HG02870 (cell line): Measurements from ENCODE around the gene INSR.
A peak's percentile ranks its signal among the peaks of the same experiment; 100 is the strongest.

Source experiments
- ATAC-seq: cut with Tn5 transposase; IDR thresholded peaks from one replicate; pipeline ENCODE4 v1.9.1; 2021; ENCODE audit warnings: mild to moderate bottlenecking, moderate library complexity; ENCODE audit not compliant: unreplicated experiment

The INSR gene

GRCh38 chr19:7197760-7198696 lies 96.2 kb downstream of the INSR start:
- peak; percentile 62 for ATAC-seq

DNA sequence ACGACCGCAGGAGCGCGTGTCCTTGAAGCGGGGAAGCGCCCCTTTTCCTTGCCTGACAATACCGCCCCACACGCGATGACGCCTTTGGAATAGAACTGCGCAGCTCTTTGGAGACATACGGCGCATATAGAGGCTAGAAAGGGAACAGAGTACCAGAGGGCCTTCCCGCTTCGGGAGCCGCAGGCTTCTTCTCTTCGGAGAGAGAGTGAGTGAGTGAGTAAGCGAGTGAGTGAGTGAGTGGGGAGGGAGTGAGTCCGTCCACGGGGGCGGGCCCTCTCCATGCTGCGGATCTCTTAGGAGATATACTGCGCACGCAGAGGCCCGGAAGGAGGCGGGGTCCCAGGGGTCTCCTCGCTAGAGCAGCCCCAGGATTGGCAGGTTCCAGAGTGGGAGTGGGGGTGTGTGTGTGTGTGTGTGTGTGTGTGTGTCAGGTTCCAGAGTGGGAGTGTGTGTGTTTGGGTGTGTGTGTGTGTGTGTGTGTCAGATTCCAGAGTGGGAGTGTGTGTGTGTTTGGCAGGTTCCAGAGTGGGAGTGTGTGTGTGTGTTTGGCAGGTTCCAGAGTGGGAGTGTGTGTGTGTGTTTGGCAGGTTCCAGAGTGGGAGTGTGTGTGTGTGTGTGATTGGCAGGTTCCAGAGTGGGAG lies 97.0 kb downstream of the INSR start:
- ATAC-seq: peak; percentile 56

DNA sequence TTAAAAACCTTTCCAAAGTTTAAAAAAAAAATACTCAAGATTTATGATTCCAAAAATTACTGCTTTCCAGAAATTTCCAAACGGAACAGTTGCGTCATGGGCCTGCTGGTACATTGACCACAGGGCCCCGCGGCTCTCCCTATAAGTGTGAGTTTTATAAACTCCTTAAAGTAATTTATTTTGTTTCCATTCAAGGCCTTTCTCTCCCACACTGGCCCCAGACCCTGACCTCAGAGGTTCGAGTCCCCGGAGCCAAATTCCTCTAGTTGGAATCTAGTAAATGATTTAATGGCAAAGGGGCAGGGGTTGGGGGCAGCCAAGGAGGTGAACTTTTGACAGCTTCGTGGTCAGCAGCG lies 97.5 kb downstream of the INSR start:
- ATAC-seq: no peak

- ATAC-seq: no peak
Observed at GRCh38 chr19:7195046-7195445, 99.2 kb downstream of the INSR start.

- no peak for ATAC-seq
Observed at GRCh38 chr19:7194566-7194965, 99.6 kb downstream of the INSR start.

DNA sequence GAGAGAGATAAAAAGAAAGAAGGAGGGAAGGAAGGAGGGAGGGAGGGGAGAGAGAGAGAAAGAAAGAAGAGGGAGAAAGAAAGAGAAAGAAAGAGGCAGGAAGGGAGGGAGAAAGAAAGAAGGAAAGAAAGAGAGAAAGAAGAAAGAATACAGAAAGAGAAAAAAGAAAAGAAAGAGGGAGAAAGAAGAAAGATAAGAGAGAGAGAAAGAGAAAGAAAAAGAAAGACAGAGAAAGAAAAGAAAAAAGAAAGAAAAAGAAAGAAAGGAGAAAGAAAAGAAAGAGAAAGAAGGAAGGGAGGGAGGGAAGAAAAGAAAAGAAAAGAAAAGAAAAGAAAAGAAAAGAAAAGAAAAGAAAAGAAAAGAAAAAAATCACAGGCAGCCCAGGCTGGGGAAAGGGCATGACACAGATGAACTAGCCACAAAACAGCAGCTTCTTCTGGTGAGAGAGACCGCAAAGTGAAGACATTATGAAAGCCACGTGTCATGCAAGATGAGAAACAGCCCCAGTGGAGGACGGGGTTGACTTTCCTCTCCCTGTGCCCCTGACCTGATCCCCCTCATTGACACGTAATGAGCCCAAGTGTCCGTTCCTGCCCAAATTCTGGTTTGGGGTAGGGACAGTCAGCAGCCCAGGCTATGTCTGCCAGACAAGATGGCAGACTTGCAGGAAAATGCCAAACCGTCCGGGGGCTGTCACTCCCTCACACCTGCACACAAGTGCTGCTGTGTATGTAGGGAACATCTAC lies 102.1 kb downstream of the INSR start:
- no peak for ATAC-seq

DNA sequence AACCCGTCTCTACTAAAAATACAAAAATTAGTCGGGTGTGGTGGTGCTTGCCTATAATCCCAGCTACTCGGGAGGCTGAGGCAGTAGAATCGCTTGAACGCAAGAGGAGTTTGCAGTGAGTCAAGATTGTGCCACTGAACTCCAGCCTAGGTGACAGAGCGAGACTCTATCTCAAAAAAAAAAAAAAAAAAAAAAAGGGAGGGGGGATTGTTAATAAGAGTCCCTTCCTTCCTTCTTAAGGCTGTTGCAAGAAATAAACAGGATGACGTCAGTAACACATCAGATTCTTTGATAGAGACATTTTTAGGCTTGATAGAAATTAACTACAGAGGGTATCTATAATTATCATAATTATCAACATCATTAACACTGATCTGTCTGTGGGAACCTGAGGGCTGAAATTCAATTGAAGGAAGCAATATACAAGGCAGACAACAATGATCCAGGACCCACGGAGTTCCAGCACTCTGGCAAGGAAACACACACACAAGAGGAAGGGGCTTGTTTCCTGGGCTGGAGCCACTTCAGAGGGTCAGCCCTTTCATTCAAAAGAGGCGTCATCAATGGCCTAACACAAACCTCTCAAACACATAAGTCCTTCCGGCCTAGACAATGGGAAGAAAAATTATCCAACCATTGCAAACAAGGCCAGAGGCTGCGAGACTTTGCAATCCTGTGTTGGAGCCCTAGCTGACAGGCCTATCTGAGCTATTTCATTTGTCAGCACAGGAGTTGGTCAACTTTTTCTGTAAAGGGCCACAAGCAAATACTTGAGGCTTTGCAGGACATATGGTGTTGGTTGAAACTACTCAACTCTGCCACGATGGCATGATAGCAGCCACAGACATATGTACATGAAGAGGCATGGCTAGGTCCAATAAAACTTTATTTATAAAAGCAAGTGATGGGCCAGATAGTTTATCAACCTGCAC lies 105.2 kb downstream of the INSR start:
- ATAC-seq: no peak

DNA sequence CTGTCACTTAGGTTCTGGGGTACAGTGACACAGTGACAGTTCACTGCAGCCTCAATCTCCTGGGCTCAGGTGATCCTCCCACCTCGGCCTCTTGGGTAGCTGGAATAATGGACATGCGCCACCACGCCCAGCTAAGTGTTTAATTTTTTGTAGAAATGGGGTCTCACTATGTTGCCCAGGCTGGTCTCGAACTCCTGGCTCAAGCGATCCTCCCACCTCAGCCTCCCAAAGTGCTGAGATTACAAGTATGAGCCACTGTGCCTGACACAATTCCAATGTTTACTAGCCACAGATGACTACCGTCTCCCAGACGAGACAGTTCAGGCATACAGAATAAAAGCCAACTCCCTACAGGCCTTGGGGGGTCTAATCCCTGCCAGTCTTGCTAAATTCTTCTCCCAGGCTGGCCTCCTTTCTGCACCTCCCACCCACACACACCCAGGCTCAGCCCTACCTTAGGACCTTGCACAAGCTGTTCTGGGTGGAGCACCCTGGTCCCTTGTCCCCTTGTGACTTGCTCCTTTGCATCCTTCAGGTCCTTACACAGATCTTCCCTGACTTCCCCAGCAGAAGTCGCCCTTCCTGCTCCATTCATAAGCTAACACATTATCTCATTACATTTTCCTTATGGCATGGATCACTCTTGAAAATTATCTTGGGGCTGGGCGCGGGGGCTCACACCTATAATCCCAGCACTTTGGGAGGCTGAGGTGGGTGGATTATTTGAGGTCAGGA lies 106.4 kb downstream of the INSR start:
- no peak for ATAC-seq

GRCh38 chr19:7182489-7182888 lies 111.7 kb downstream of the INSR start:
- no peak for ATAC-seq

- ATAC-seq: no peak
Observed at GRCh38 chr19:7179917-7180306, 114.3 kb downstream of the INSR start.

DNA sequence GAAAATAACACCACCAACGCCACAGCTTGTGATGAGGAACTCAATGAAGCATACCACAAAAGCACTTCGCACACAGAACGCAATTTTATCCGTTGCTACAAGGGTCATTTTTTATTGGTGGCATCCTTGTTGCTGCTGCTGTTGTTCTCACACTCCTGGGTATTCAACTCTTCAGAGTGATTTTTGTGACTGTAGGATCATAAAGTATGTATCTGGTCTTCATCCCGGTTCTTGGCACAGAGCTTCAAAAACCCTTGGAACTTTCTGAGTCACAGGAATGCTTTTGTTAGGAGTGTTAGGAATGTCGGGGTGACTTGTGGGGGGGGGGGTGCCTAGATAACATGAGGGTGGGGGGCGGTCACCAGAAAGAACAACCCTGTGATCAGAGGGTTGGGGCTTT lies 116.3 kb downstream of the INSR start:
- ATAC-seq: no peak

DNA sequence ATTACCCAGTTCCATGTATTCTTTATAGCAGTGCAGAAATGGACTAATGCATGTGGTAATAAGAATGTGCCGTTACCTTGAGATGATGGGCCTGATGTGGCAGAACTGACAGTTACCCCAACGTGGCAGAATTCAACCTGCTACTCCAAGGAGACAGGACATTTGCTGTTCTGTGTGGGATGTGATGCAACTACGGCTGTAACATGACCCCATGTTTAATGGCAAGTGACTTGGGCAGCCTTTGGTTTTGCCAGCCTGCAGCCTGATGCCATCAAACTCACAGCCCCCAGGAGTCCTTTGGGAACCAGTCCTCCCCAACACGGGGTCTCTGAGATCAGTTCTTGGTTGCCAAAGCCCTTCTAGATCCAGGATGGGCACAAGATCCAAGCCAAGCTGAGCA lies 117.4 kb downstream of the INSR start:
- no peak for ATAC-seq

GRCh38 chr19:7172794-7173193 lies 121.4 kb downstream of the INSR start:
- ATAC-seq: no peak

DNA sequence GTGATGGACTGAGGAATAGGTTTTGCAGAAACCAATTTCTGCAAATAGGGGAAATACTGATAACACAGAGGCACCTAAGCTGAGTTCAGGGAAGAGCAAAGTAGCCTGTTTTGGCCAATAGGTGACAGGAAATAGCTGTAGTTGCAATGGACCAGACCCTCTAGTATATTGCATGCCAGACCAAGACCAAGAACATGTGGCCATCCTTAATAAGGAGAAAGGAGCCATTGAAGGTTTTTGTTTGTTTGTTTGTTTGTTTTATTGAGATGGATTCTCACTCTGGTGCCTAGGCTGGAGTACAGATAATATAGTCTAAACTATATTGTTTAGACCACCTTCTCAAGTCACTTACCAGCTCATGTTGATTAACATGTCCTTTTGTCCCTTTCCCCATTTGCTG lies 123.2 kb downstream of the INSR start:
- no peak for ATAC-seq

- ATAC-seq: no peak
Observed at GRCh38 chr19:7168941-7169340, 125.3 kb downstream of the INSR start.

DNA sequence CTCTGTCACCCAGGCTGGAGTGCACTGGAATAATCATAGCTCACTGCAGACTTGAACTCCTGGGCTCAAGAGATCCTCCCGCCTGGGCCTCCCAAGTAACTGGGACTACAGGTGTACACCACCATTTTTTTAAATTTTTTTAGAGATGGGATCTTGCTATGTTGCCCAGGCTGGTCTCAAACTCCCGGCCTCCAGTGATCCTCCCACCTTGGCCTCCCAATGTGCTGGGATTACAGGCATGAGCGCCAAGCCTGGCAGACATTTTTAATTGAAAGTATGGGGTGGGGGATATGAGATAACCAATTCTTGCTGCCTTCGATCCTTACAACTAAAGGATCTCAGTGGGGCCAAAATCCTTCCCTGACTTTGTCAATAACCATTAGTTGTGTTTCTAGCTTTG lies 132.9 kb downstream of the INSR start:
- no peak for ATAC-seq

- no peak for ATAC-seq
Observed at GRCh38 chr19:7159105-7159933, 134.9 kb downstream of the INSR start.

DNA sequence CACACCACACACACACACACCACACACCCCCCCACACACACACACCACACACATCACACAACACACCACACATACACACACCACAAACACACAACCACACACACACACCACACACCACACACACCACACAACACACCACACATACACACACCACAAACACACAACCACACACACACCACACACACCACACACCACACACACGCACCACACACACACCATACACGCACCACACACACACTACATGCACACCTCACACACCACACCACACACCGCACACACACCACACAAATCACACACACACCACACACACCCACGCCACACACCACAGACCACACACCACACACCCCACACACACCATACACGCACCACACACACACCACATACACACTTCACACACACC lies 141.2 kb downstream of the INSR start:
- ATAC-seq: no peak

DNA sequence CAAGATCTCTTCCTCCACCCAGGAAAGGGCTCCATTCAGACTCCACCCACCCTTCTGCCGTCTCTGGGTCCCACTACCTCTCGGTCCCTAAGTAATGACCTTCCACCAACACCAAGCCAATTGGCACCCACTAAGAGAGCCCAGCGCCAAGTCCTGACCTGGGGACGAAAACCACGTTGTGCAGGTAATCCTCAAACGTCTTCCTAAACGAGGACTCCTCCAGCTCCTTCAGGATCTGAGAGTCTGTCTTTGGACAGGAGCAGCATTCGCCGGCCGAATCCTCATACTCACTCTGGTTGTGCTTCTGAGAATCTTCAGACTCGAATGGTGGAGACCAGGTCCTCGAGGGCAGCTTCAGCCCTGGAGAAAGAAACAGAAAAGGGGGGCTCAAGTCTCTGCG lies 141.6 kb downstream of the INSR start:
- no peak for ATAC-seq
